Esophagus muscularis mucosa (tissue), 4 donors: ENCODE results near the gene GALR2. TPM values are rescaled to one million over a fixed set of nuclear protein-coding genes. Genes with fewer than 3 reads are reported as not detected.
"Not testable (repeated sequence)": the region's sequence is repeated elsewhere in the genome, so short reads cannot be mapped to it uniquely, and the experiment has no call there.

ENCODE experiments used
- DNase-seq: peaks from one replicate; pipeline ENCODE4 v3.0.0-alpha.2; 2017; ENCODE audit errors: extremely low spot score
- H3K27ac ChIP-seq, 4 donors: fragments of 200-600 bp; sonication (generic); replicated peaks in 1 of 4; 1 replicate in 3 of 4; 2 replicates in 1 of 4; pipeline ENCODE4 v1.5.1; 2016 to 2019; ENCODE audit warnings: mild to moderate bottlenecking in 1 of 4
- H3K27me3 ChIP-seq, 4 donors: fragments of 200-600 bp; sonication (generic); one replicate each; pipeline versions ENCODE4 v1.5.1 to v1.6.0; 2016 to 2019
- H3K36me3 ChIP-seq, 4 donors: fragments of 200-600 bp; sonication (generic); one replicate each; pipeline ENCODE4 v1.5.1; 2016 to 2019
- H3K4me1 ChIP-seq, 4 donors: fragments of 200-600 bp; sonication (generic); one replicate each; pipeline ENCODE4 v1.5.1; 2016 to 2019
- H3K4me3 ChIP-seq, 4 donors: fragments of 200-600 bp; sonication (generic); 1 replicate in 2 of 4; 2 replicates in 2 of 4; pipeline ENCODE4 v1.5.1; 2016 to 2019; ENCODE audit warnings: mild to moderate bottlenecking in 4 of 4, moderate library complexity in 1 of 4
- H3K9me3 ChIP-seq, 4 donors: fragments of 200-600 bp; sonication (generic); 1 replicate in 3 of 4; 2 replicates in 1 of 4; pipeline ENCODE4 v1.5.1; 2016 to 2019
- EP300 ChIP-seq: sonication (generic); formaldehyde crosslinking; IDR thresholded peaks from one replicate; pipeline ENCODE4 v1.6.1; 2017; ENCODE audit warnings: antibody characterized with exemption
- POLR2A ChIP-seq: fragments of 450-650 bp; IDR thresholded peaks from one replicate; pipeline ENCODE4 v1.6.1; 2017; ENCODE audit warnings: antibody characterized with exemption, moderate library complexity, mild to moderate bottlenecking, low read depth
- POLR2AphosphoS5 ChIP-seq, 2 donors: sonication (generic); formaldehyde crosslinking; IDR thresholded peaks; one replicate each; pipeline ENCODE4 v1.6.1; 2017; ENCODE audit warnings: antibody characterized with exemption in 2 of 2
- WGBS: methylation state at CpG from one replicate; pipeline ENCODE4 v1.1.5; 2018; 5-methylcytosine and 5-hydroxymethylcytosine counted together
- intact Hi-C: fragments of 100-400 bp; cut with DNase I; formaldehyde crosslinking; loops from one replicate; pipeline ENCODE4 v1.15.1; 2023
- total RNA-seq, 4 donors: library from RNA; depleted of rRNA; stranded (reverse); fragments of >200 nt; gene quantifications; one replicate each; pipeline versions ENCODE4 v1.1.0 to v1.2.1, GENCODE V29; 2016
- TF ChIP-seq, protein P1 (sequence below), 3 experiments: fragments of 200-600 bp in 2 of 3; fragments of 450-650 bp in 1 of 3; sonication (generic) in 2 of 3; IDR thresholded peaks; one replicate each; pipeline ENCODE4 v1.5.1; 2017 to 2019; ENCODE audit warnings: antibody characterized with exemption in 3 of 3, mild to moderate bottlenecking in 2 of 3, moderate library complexity in 1 of 3

Gene GALR2
- total RNA-seq, 4 donors from 2014 or later = 0.50 TPM; not detected in 3

- no peak for DNase-seq
- intact Hi-C loops = no loop called here
- 96% methylated on average over 4 of the region's 4 CpGs for WGBS
- Histone ChIP-seq H3K4me1 (no peaks in the 10 kb centered on the region), H3K4me3 (no peak overlapping the region), H3K9me3 (no peaks in the 10 kb centered on the region), H3K27me3 (no peaks in the 10 kb centered on the region), H3K27ac (no peak overlapping the region), H3K36me3 (peaks cover 64 to 100% (median 89%) of the 10 kb centered on the region in 4 donors)
- TF ChIP-seq EP300 (no peak), POLR2A (no peak), POLR2AphosphoS5 (IDR thresholded peaks at IDR 0.05) (no peak)
- TF ChIP-seq, protein P1, sequence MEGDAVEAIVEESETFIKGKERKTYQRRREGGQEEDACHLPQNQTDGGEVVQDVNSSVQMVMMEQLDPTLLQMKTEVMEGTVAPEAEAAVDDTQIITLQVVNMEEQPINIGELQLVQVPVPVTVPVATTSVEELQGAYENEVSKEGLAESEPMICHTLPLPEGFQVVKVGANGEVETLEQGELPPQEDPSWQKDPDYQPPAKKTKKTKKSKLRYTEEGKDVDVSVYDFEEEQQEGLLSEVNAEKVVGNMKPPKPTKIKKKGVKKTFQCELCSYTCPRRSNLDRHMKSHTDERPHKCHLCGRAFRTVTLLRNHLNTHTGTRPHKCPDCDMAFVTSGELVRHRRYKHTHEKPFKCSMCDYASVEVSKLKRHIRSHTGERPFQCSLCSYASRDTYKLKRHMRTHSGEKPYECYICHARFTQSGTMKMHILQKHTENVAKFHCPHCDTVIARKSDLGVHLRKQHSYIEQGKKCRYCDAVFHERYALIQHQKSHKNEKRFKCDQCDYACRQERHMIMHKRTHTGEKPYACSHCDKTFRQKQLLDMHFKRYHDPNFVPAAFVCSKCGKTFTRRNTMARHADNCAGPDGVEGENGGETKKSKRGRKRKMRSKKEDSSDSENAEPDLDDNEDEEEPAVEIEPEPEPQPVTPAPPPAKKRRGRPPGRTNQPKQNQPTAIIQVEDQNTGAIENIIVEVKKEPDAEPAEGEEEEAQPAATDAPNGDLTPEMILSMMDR (IDR thresholded peaks at IDR 0.05) = no peak
Measured at GRCh38 chr17:76054112-76054476, 20.5 kb upstream of the GALR2 start.

- TF ChIP-seq POLR2A (no peak), EP300 (no peak), POLR2AphosphoS5 (IDR thresholded peaks at IDR 0.05) (no peak)
- Histone ChIP-seq H3K9me3 (no peaks in the 10 kb centered on the region), H3K4me3 (no peak overlapping the region), H3K27ac (no peak overlapping the region), H3K4me1 (no peaks in the 10 kb centered on the region), H3K36me3 (peaks cover 70 to 100% (median 92%) of the 10 kb centered on the region in 4 donors), H3K27me3 (no peaks in the 10 kb centered on the region)
- intact Hi-C loops = no loop called here
- 96% methylated on average over 3 of the region's 3 CpGs for WGBS
- DNase-seq = no peak
Measured at GRCh38 chr17:76056882-76057281, 17.7 kb upstream of the GALR2 start.

DNA sequence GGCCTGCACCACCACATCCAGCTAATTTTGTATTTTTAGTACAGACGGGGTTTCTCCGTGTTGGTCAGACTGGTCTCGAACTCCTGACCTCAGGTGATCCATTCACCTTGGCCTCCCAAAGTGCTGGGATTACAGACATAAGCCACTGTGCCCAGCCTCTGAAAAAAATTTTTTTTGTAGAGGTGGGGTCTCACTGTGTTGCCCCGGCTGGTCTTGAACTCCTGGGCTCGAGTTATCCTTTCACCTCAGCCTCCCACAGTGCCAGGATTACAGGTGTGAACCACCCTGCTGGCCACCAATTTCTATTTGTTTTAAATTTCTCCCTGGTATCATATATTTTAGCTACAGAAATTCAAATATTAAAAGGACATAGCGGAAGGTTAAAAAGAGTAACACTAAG is 16.3 kb upstream of the GALR2 start:
- H3K36me3 ChIP-seq = peaks cover 70 to 99% (median 95%) of the 10 kb centered on the region in 4 donors
- H3K27ac ChIP-seq, H3K4me3 ChIP-seq, intact Hi-C loops, H3K9me3 ChIP-seq, DNase-seq, H3K4me1 ChIP-seq, H3K27me3 ChIP-seq: not testable (repeated sequence)
- 96% methylated on average over 6 of the region's 6 CpGs for WGBS

- Histone ChIP-seq H3K9me3 (no peaks in the 10 kb centered on the region), H3K27ac (no peak overlapping the region), H3K4me3 (no peak overlapping the region), H3K27me3 (no peaks in the 10 kb centered on the region), H3K36me3 (peaks cover 82 to 98% (median 94%) of the 10 kb centered on the region in 4 donors), H3K4me1 (peaks cover 0 to 4% (median 0%) of the 10 kb centered on the region in 4 donors)
- no peak for TF ChIP-seq EP300
- no peak for TF ChIP-seq POLR2AphosphoS5 (IDR thresholded peaks at IDR 0.05)
- no peak for TF ChIP-seq POLR2A
- TF ChIP-seq, protein P1 (IDR thresholded peaks at IDR 0.05) = no peak
- intact Hi-C loops = no loop called here
- 87% methylated on average over 15 of the region's 15 CpGs for WGBS
- DNase-seq = no peak
Measured at GRCh38 chr17:76063875-76064546, 10.6 kb upstream of the GALR2 start.

GRCh38 chr17:76065775-76066174 is 8.8 kb upstream of the GALR2 start:
- Histone ChIP-seq H3K27me3 (no peaks in the 10 kb centered on the region), H3K27ac (no peak overlapping the region), H3K9me3 (no peaks in the 10 kb centered on the region), H3K4me3 (no peak overlapping the region), H3K4me1 (peaks cover 12 to 19% (median 13%) of the 10 kb centered on the region in 4 donors), H3K36me3 (peaks cover 64 to 89% (median 86%) of the 10 kb centered on the region in 4 donors)
- TF ChIP-seq, protein P1 (IDR thresholded peaks at IDR 0.05) = no peak
- TF ChIP-seq POLR2AphosphoS5 (IDR thresholded peaks at IDR 0.05) = no peak
- no peak for TF ChIP-seq EP300
- no peak for TF ChIP-seq POLR2A
- no peak for DNase-seq
- intact Hi-C loops = no loop called here
- WGBS = 91% methylated on average over 4 of the region's 4 CpGs
